Colon (tissue), 2 donors: ENCODE results near the gene TXNDC12.
"Not testable (repeated sequence)": the region's sequence is repeated elsewhere in the genome, so short reads cannot be mapped to it uniquely, and the experiment has no call there.

Experiments
- FAIRE-seq: peaks from 2 replicates; lab custom pipeline; 2012; peaks lifted over from hg19 to GRCh38; lab: Jason Lieb, UNC
- donor health status: control.
- donor health status: control.

Gene TXNDC12

GRCh38 chr1:52055066-52055865, at the start of gene TXNDC12:
TSS of gene TXNDC12 (minus strand) at chr1:52055191. CDS start at chr1:52055096, 95 bp downstream.
- FAIRE-seq: no peak

GRCh38 chr1:52102336-52103013, 47.5 kb upstream of the TXNDC12 start:
- FAIRE-seq: no peak

GRCh38 chr1:52098139-52098871, 43.3 kb upstream of the TXNDC12 start:
- FAIRE-seq: no peak

- FAIRE-seq: no peak
These were observed 41.2 kb upstream of the TXNDC12 start for GRCh38 chr1:52096216-52096615.

GRCh38 chr1:52094300-52094699, 39.3 kb upstream of the TXNDC12 start:
- FAIRE-seq: not testable (repeated sequence)

- FAIRE-seq: not testable (repeated sequence)
These were observed 32.9 kb upstream of the TXNDC12 start for GRCh38 chr1:52087892-52088291.

GRCh38 chr1:52080014-52080415, 25.0 kb upstream of the TXNDC12 start:
- FAIRE-seq: no peak

- not testable (repeated sequence) for FAIRE-seq
These were observed 22.3 kb upstream of the TXNDC12 start for GRCh38 chr1:52077277-52077676.

GRCh38 chr1:52072291-52072690, 17.3 kb upstream of the TXNDC12 start:
- FAIRE-seq: no peak

- FAIRE-seq: no peak
These were observed 15.7 kb upstream of the TXNDC12 start for GRCh38 chr1:52070704-52071103.

GRCh38 chr1:52063192-52063591, 8.2 kb upstream of the TXNDC12 start:
- no peak for FAIRE-seq

GRCh38 chr1:52060822-52061221, 5.8 kb upstream of the TXNDC12 start:
- FAIRE-seq: no peak

GRCh38 chr1:52059888-52060287, 4.9 kb upstream of the TXNDC12 start:
- no peak for FAIRE-seq

- no peak for FAIRE-seq
These were observed 4.3 kb upstream of the TXNDC12 start for GRCh38 chr1:52059321-52059720.

GRCh38 chr1:52057876-52058415, 3.0 kb upstream of the TXNDC12 start:
- no peak for FAIRE-seq

GRCh38 chr1:52057255-52057654, 2.3 kb upstream of the TXNDC12 start:
- no peak for FAIRE-seq

- no peak for FAIRE-seq
These were observed 1.9 kb upstream of the TXNDC12 start for GRCh38 chr1:52056937-52057231.

- FAIRE-seq: no peak
These were observed 1.4 kb upstream of the TXNDC12 start, which contains the start of gene BTF3L4 for GRCh38 chr1:52056163-52056936. TSS of gene BTF3L4 (plus strand) at chr1:52056295. CDS start at chr1:52059848, 3,553 bp downstream.

- FAIRE-seq: no peak
These were observed 823 bp upstream of the TXNDC12 start for GRCh38 chr1:52055866-52056162.

- FAIRE-seq: no peak
These were observed 410 bp downstream of the TXNDC12 start for GRCh38 chr1:52054496-52055065.

GRCh38 chr1:52053862-52054261, 1.1 kb downstream of the TXNDC12 start:
- FAIRE-seq: no peak

GRCh38 chr1:52049337-52049736, 5.7 kb downstream of the TXNDC12 start:
- not testable (repeated sequence) for FAIRE-seq
